Panc1 (cell line): ENCODE measurements around the gene NT5C2.
"Not testable (repeated sequence)": the region's sequence is repeated elsewhere in the genome, so short reads cannot be mapped to it uniquely, and the experiment has no call there.

Experiments
- POLR2AphosphoS5 ChIP-seq: IDR thresholded peaks from 2 replicates; pipeline ENCODE4 v1.6.1; 2012; ENCODE audit warnings: mild to moderate bottlenecking, low read depth, low read length, moderate library complexity
- SIN3A ChIP-seq: IDR thresholded peaks from 2 replicates; pipeline ENCODE4 v1.6.1; 2012; ENCODE audit warnings: low read depth, mild to moderate bottlenecking, low read length, moderate library complexity, borderline replicate concordance; ENCODE audit not compliant: insufficient read depth
- TF ChIP-seq, protein P1 (sequence below): fragments of 450-650 bp; IDR thresholded peaks from 2 replicates; pipeline ENCODE4 v1.5.1; 2017; ENCODE audit warnings: mild to moderate bottlenecking
- TF ChIP-seq, protein P2 (sequence below), 2 experiments: IDR thresholded peaks; 2 replicates each; pipeline ENCODE4 v1.6.1; 2011 to 2012; ENCODE audit warnings: low read depth in 2 of 2, control low read depth in 1 of 2, low read length in 1 of 2, mild to moderate bottlenecking in 1 of 2, moderate library complexity in 1 of 2; ENCODE audit not compliant: insufficient read depth in 1 of 2

DNA sequence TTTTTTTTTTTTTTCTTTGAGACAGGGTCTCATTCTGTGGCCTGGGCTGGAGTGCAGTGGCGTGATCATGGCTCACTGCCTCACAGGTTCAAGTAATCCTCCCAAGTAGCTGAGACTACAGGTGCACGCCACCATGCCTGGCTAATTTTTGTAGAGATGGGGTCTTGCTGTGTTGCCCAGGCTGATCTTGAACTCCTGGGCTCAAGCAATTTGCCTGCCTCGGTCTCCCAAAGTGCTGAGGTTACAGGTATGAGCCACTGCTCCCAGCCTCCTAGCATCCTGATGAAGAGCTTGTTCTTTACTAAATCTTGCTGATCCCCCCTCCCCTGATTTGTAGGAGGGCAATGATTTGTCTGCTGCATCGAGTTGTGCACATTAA is 126.0 kb downstream of the NT5C2 start:
- TF ChIP-seq POLR2AphosphoS5, SIN3A: not testable (repeated sequence)
- TF ChIP-seq, protein P1, sequence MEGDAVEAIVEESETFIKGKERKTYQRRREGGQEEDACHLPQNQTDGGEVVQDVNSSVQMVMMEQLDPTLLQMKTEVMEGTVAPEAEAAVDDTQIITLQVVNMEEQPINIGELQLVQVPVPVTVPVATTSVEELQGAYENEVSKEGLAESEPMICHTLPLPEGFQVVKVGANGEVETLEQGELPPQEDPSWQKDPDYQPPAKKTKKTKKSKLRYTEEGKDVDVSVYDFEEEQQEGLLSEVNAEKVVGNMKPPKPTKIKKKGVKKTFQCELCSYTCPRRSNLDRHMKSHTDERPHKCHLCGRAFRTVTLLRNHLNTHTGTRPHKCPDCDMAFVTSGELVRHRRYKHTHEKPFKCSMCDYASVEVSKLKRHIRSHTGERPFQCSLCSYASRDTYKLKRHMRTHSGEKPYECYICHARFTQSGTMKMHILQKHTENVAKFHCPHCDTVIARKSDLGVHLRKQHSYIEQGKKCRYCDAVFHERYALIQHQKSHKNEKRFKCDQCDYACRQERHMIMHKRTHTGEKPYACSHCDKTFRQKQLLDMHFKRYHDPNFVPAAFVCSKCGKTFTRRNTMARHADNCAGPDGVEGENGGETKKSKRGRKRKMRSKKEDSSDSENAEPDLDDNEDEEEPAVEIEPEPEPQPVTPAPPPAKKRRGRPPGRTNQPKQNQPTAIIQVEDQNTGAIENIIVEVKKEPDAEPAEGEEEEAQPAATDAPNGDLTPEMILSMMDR: not testable (repeated sequence)
- TF ChIP-seq, protein P2, sequence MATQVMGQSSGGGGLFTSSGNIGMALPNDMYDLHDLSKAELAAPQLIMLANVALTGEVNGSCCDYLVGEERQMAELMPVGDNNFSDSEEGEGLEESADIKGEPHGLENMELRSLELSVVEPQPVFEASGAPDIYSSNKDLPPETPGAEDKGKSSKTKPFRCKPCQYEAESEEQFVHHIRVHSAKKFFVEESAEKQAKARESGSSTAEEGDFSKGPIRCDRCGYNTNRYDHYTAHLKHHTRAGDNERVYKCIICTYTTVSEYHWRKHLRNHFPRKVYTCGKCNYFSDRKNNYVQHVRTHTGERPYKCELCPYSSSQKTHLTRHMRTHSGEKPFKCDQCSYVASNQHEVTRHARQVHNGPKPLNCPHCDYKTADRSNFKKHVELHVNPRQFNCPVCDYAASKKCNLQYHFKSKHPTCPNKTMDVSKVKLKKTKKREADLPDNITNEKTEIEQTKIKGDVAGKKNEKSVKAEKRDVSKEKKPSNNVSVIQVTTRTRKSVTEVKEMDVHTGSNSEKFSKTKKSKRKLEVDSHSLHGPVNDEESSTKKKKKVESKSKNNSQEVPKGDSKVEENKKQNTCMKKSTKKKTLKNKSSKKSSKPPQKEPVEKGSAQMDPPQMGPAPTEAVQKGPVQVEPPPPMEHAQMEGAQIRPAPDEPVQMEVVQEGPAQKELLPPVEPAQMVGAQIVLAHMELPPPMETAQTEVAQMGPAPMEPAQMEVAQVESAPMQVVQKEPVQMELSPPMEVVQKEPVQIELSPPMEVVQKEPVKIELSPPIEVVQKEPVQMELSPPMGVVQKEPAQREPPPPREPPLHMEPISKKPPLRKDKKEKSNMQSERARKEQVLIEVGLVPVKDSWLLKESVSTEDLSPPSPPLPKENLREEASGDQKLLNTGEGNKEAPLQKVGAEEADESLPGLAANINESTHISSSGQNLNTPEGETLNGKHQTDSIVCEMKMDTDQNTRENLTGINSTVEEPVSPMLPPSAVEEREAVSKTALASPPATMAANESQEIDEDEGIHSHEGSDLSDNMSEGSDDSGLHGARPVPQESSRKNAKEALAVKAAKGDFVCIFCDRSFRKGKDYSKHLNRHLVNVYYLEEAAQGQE (IDR thresholded peaks at IDR 0.05; ENCODE audit: insufficient read depth in 1 of 2, low read depth in 2 of 2, low read length in 1 of 2): not testable (repeated sequence)
